ENCODE data around the gene INAFM1. TPM values are rescaled to one million over a fixed set of nuclear protein-coding genes. Genes with fewer than 3 reads are reported as not detected.

INAFM1 gene
- total RNA-seq (10 to 100 TPM in 5 of 9 donors, 1 to 10 TPM in 4; 4.8 to 14.0 (median 10.3) TPM), polyA plus RNA-seq (1 to 10 TPM; 7.4 to 8.3 TPM)
- long read RNA-seq, donor 1, transcript INAFM1-201 (1 exons, 1,255 nt): major isoform, 8 of 8 reads
- long read RNA-seq, donor 1, partial matches to known transcripts: 0 of 8 reads
- long read RNA-seq, donor 1, other reads (novel, unspliced or antisense): 0 of 8 reads
- long read RNA-seq, donor 2, partial matches to known transcripts: 0 of 1 reads
- long read RNA-seq, donor 2, other reads (novel, unspliced or antisense): 1 of 1 reads
- long read RNA-seq, donor 3, partial matches to known transcripts: 0 of 4 reads
- long read RNA-seq, donor 3, other reads (novel, unspliced or antisense): 0 of 4 reads

DNA sequence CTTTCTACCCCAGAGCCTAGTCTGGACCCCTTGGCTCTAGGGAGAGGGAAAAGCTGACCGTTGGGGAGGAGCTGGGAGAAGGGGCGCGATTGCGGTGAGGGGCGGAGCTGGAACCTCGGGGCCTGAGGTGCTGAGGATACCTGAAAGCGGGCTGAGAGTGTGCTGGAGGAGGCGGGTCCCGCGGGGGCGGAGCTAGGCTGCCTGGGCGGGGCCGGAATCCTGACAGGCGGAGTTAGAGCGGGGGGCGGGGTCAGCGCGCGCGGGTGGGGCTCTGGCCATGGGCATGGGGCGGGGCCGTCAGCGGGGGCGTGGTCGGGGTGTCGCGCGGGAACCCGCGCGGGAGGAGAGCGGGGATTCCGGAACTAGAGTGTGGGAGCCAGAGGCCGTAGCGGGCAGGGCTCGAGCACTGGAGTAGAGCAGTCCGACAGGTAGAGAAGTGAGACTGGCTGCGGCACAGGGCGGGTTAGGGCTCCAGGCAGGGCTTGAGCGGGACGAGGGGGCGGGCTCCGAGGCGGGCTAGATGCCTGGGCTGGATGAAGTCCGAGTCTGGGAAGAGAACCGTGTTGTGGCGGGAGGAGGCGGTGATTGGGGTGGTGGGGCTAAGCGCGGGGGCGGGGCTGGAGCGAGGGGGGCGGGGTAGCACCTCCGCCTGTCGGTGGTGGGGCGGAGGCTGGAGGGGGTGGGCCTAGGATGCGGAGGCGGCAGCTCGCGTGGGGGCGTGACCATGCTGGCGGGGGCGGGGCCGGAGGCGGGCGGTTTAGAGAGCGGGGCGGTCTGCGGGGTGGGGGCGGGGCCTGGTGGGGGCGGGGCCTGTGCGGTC, at the start of gene INAFM1:
TSS of gene INAFM1 (plus strand) at position 815 of the 820 bp plus-strand sequence. CDS start 35 bp downstream, outside the sequence.
- H3K36me3 ChIP-seq: peaks cover 0 to 27% (median 22%) of the 10 kb centered on the region in 9 donors

DNA sequence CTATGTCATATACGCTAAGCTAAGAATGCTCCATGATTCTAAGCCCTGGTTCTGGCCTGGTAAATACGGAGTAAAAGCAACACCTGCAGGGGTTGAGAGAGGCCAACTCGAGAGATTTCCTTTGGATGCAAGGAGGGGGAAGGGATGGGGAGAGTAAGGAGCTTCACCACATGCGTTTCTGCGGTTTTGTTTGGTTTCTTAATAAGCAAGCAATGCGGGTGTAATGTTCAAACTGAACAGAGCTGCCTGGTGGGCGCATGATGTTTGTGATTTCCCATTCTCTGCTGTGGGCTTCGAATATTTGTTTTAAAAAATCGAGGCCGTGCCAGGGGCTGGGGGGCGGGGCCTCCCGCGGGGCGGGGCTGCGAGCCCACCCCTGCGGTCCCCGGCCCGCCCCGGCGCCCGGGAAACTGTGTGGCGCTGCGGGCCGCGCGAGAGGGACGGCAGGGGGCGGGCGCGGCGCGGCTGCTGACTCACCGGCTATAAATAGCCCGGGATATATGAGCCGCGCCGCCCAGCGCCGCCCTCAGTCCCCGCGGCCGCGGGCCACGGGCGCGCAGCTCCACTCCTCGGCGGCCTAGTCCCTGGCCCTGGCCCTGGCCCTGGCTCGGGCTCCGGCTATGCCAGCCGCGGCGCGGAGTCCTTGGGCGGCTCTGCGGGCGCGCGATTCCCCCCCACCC, 48.8 kb upstream of the INAFM1 start:
- H3K9me3 ChIP-seq: no peaks in the 10 kb centered on the region
- peaks cover 0 to 53% (median 31%) of the 10 kb centered on the region in 12 donors for H3K4me1 ChIP-seq
- intact Hi-C loops (cut with DNase I): loop anchor here in 3 of 10 donors (1.0 to 5.0 kb wide), 4 partner anchors 15 to 69 kb away; no protein-coding TSS in a partner anchor
- H3K4me3 ChIP-seq: peak overlapping the region; percentile 38 to 99 (median 88)
- peak; percentile 89 to 94 (median 92) for DNase-seq
- no peaks in the 10 kb centered on the region for H3K27me3 ChIP-seq
- H3K27ac ChIP-seq: peak overlapping the region; percentile 97 to 100 (median 100)
- peaks cover 0 to 44% (median 24%) of the 10 kb centered on the region in 9 donors for H3K36me3 ChIP-seq
- WGBS, 4 donors: 3 to 23% (median 6%) methylated on average over 8 to 59 of the region's 59 CpGs
- ATAC-seq: peak; percentile 19 to 78 (median 68)
- TF ChIP-seq CTCF (IDR thresholded peaks at IDR 0.05): peak in 9 of 12 donors; percentile 33 to 68 (median 54)
- TF ChIP-seq POLR2A (IDR thresholded peaks at IDR 0.05): peak; percentile 99 to 100

More for the DNA sequence above, at the start of gene INAFM1:
- ATAC-seq: peak; percentile 82 to 92 (median 84)
- Histone ChIP-seq H3K27me3 (no peaks in the 10 kb centered on the region), H3K4me3 (peak within 1 kb of the TSS; percentile 51 to 83 (median 72)), H3K9me3 (no peaks in the 10 kb centered on the region), H3K27ac (peak within 1 kb of the TSS; percentile 89 to 99 (median 95)), H3K4me1 (peaks cover 3 to 48% (median 36%) of the 10 kb centered on the region in 12 donors)
- intact Hi-C loops (cut with DNase I): loop anchor here in 4 of 10 donors (1.0 to 10.0 kb wide), 2 partner anchors 17 to 331 kb away; partner anchors contain the start of gene BICRA (in 1 of the 4)
- 0 to 2% (median 1%) methylated on average over 40 to 72 of the region's 72 CpGs for WGBS, 4 donors
- TF ChIP-seq POLR2A (IDR thresholded peaks at IDR 0.05): peak in 1 of 2 donors; percentile 21
- no peak for TF ChIP-seq CTCF (IDR thresholded peaks at IDR 0.05)
- peak; percentile 97 to 100 (median 98) for DNase-seq

DNA sequence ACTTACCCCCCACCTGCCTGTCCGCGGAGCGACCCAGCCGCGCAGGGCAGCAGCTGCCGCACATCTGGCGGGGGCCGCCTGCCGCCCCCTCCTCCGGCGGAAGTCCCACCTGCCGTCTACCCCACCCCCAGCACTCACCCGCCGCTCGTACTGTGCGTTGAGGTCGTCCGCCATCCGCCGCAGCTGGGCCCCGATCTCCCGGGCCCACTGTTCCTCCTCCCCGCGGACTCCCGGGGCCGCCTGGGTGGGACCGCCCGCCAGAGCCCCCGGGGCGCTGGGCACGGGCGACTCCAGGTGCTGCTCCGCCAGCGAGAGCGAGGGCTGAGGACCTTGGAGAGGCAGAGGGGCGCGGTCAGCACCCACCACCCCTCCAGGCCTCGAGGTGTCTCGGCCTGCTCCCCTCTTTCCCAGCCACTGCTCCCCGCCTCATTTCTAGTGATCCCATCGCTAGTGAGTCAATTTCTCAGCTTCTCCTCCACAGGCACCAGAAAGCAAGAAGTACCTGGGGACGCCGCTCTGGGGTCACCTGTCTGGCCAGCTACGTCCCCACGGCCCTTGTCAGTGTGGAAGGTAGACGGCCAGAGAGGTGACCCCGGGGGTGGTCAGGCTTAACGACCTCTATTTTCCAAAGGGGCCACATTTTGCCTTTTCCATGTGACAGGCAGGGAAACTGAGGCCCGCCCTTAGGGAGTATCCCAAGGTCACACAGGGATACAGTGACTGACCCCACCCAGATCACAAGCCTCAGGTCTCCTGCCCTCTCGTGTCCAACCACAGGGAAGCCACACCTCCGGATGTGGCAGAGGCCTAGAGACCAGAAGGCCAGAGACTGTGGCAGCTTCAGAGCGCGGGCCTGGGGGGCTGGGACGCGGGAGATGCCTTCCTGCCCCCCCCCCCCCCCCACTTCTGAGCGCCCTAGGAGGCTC, 48.0 kb upstream of the INAFM1 start:
- WGBS, 4 donors: 3 to 9% (median 3%) methylated on average over 10 to 56 of the region's 56 CpGs
- Histone ChIP-seq H3K36me3 (peaks cover 0 to 36% (median 16%) of the 10 kb centered on the region in 9 donors), H3K4me3 (peak overlapping the region; percentile 44 to 99 (median 88)), H3K27ac (peak overlapping the region; percentile 97 to 100 (median 100)), H3K27me3 (no peaks in the 10 kb centered on the region), H3K4me1 (peaks cover 0 to 58% (median 32%) of the 10 kb centered on the region in 12 donors), H3K9me3 (no peaks in the 10 kb centered on the region)
- DNase-seq (peak; percentile 88 to 95 (median 91)), ATAC-seq (peak; percentile 73 to 86 (median 78))
- TF ChIP-seq CTCF (IDR thresholded peaks at IDR 0.05) (peak in 3 of 12 donors; percentile 28 to 32 (median 29)), POLR2A (IDR thresholded peaks at IDR 0.05) (peak in 1 of 2 donors; percentile 73)
- intact Hi-C loops (cut with DNase I): loop anchor here in 3 of 10 donors (1.0 to 5.0 kb wide), 4 partner anchors 16 to 69 kb away; no protein-coding TSS in a partner anchor

Measured in heart left ventricle (tissue), 16 donors.